Chondrocyte (in vitro differentiated cells): ENCODE results near the gene UBR4. TPM values are rescaled to one million over a fixed set of nuclear protein-coding genes. Genes with fewer than 3 reads are reported as not detected.

Source experiments
- DNase-seq: peaks from one replicate; pipeline ENCODE4 v3.0.0; 2021; ENCODE audit warnings: mixed read lengths, low spot score
- H3K27ac Mint-ChIP-seq: one replicate; pipeline ENCODE4 v1.8.0; 2021; ENCODE audit warnings: mild to moderate bottlenecking, moderate library complexity, mixed read lengths; ENCODE audit not compliant: unreplicated experiment
- H3K27me3 Mint-ChIP-seq: 2 replicates; pipeline ENCODE4 v1.8.0; 2021; ENCODE audit warnings: low read depth, mixed read lengths
- H3K36me3 Mint-ChIP-seq: 2 replicates; pipeline ENCODE4 v1.8.0; 2021; ENCODE audit warnings: low read depth, mixed read lengths
- H3K4me1 Mint-ChIP-seq: 2 replicates; pipeline ENCODE4 v1.8.0; 2021; ENCODE audit warnings: low read depth, mild to moderate bottlenecking, mixed read lengths
- H3K4me3 Mint-ChIP-seq: one replicate; pipeline ENCODE4 v1.8.0; 2021; ENCODE audit warnings: mild to moderate bottlenecking, moderate library complexity, mixed read lengths; ENCODE audit not compliant: unreplicated experiment
- H3K9me3 Mint-ChIP-seq: 2 replicates; pipeline ENCODE4 v1.8.0; 2021; ENCODE audit warnings: low read depth, mixed read lengths
- total RNA-seq: library from RNA; stranded (reverse); gene quantifications from 3 replicates; pipeline ENCODE4 v1.2.1, GENCODE V29; 2021
- TF ChIP-seq, protein P1 (sequence below): fragments of 200-600 bp; sonication (generic); IDR thresholded peaks from 2 replicates; pipeline ENCODE4 v1.5.0; 2021; ENCODE audit warnings: antibody characterized with exemption, mild to moderate bottlenecking, moderate library complexity

Gene UBR4
- total RNA-seq, 1 donor from 2014 or later: 144 TPM

DNA sequence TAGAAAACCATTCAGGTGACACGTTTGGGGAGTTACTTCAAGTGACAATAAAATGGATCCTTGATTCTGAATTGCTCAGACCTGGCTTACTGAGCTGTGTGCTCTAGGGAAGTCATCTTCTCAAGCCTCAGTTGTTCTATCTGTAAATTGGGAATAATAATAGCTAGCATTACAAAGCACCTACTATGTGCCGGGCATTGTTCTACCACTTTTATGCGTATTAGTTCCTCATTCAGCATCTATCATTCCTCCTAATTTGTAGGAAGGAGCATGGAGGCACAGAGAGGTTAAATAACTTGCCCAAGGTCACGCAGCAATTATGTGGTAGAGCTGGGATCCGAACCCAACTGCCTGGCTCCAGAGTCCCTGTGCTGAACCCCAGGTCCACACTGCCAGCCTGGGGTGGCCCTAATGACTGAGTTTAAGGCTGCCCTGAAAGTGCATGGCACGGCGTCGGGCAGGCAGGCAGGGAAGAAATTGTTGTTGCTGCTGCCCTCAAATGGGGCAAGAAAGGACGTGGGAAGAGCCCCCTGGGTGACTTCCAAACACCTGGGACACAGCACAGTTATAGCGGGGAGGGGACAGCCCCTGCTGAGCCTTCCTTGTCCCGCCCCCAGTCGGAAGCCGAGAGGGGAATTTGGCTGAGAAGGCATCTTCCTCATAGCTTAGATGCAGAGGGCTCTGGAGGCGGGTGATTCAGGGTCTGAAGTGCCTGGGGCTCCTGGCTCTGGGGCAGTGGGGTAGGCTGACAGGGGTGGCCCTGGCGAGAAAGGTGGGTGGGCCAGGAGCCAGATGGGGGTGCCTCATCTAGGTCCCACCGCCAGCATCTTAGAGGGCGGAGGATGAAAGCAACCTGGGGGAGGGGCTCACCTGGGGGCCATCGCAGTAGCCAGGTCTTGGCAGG is 167.1 kb downstream of the UBR4 start:
- Mint-ChIP-seq H3K9me3 (no peaks in the 10 kb centered on the region), H3K36me3 (no peaks in the 10 kb centered on the region), H3K27me3 (peaks cover 7% of the 10 kb centered on the region), H3K4me3 (no peak overlapping the region), H3K27ac (no peak overlapping the region), H3K4me1 (peaks cover 17% of the 10 kb centered on the region)
- DNase-seq: peak; percentile 64
- TF ChIP-seq, protein P1, sequence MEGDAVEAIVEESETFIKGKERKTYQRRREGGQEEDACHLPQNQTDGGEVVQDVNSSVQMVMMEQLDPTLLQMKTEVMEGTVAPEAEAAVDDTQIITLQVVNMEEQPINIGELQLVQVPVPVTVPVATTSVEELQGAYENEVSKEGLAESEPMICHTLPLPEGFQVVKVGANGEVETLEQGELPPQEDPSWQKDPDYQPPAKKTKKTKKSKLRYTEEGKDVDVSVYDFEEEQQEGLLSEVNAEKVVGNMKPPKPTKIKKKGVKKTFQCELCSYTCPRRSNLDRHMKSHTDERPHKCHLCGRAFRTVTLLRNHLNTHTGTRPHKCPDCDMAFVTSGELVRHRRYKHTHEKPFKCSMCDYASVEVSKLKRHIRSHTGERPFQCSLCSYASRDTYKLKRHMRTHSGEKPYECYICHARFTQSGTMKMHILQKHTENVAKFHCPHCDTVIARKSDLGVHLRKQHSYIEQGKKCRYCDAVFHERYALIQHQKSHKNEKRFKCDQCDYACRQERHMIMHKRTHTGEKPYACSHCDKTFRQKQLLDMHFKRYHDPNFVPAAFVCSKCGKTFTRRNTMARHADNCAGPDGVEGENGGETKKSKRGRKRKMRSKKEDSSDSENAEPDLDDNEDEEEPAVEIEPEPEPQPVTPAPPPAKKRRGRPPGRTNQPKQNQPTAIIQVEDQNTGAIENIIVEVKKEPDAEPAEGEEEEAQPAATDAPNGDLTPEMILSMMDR: no peak

DNA sequence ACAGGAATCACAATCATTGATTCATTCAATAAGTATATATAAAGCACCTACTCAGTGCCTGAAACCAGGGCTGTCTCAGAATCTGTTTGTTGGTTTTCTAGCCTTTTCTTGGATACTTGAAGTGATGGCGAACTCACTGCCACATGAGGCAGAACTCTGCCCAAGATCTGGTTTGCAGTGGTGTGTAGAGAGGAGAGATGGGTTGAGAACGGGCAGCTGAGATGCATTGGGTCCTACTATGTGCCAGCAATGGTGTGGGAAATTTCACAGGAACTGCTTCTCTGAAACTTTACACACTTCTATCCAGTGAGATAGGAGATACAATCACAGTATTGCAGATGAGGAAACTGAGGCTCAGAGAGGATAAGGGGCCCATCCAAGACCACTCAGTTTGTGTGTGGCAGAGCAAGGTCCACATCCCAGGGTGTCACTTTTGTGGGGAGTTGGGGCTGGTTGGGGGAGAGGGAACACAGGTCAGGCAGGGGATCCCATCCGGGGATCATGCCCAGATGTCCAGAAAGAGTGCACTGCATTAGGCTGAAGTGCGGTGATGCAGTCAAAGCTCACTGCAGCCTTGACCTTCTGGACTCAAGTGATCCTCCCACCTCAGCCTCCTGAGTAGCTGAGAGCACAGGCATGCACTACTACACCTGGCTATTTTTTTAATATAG is 169.9 kb downstream of the UBR4 start:
- Mint-ChIP-seq H3K9me3 (no peaks in the 10 kb centered on the region), H3K27ac (no peak overlapping the region), H3K36me3 (no peaks in the 10 kb centered on the region), H3K4me3 (no peak overlapping the region), H3K4me1 (peaks cover 15% of the 10 kb centered on the region), H3K27me3 (peaks cover 14% of the 10 kb centered on the region)
- DNase-seq: peak; percentile 37
- TF ChIP-seq, protein P1: no peak

DNA sequence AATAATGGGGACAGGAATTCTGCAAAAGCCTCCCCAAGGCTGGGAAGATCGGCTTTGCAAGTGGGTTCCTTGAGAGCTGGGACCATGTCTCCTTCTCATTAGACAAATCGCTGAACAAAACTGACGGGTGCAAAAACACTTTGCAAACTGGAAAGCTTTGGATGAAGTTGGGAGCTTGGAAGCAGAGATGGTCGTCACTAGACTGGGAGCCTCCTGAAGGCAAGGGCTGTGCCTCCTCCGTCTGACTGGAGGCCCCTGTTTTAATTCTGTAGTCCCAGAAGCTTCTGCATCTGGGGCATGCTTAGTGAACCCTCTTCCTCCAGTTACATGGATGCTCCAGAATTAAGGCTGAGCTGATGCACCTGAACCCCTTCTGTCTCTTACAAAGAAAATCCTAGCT is 171.3 kb downstream of the UBR4 start:
- H3K4me3 Mint-ChIP-seq: no peak overlapping the region
- no peak for DNase-seq
- no peaks in the 10 kb centered on the region for H3K36me3 Mint-ChIP-seq
- peaks cover 14% of the 10 kb centered on the region for H3K27me3 Mint-ChIP-seq
- peaks cover 16% of the 10 kb centered on the region for H3K4me1 Mint-ChIP-seq
- no peak overlapping the region for H3K27ac Mint-ChIP-seq
- TF ChIP-seq, protein P1: no peak
- H3K9me3 Mint-ChIP-seq: no peaks in the 10 kb centered on the region

DNA sequence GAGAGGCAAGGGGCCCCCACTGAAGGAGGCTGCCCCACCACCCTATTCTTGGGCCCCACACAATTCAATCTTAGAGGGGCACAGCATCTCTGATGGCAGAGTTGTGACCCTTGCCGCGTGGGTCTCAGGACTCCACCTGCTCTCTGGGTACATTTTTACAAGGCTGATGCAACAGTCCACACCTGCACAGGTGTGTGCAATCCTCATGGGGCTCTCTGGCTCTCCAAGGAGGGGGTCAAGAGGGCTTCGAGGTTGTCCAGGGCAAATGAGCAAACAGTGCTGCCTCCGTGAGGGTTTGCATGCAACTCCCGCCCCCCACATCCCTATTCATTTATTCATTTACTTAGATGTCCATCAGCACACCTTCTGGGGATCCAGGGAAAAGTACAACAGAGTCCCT is 172.0 kb downstream of the UBR4 start:
- Mint-ChIP-seq H3K27me3 (peaks cover 16% of the 10 kb centered on the region), H3K27ac (no peak overlapping the region), H3K4me3 (no peak overlapping the region), H3K36me3 (no peaks in the 10 kb centered on the region), H3K9me3 (no peaks in the 10 kb centered on the region), H3K4me1 (peaks cover 19% of the 10 kb centered on the region)
- TF ChIP-seq, protein P1: no peak
- peak; percentile 30 for DNase-seq

DNA sequence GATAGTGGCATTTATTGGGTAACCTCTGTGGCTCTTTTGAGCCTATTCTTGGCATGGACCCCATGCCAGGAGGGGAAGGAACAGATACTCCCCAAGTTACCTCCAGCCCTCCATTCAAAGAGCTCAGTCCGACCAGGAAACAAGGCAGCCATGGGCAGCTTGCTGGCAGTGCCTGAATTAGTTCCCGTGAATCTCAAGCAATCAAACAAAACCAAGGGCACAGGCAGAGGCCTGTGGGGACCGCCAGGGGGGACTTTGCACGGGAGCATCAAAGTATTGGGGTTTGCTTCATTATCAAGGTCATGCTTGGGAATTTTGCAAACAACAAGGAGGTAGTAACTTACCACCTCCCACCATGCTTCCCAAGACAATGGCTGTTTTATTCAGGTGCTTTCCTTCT is 172.4 kb downstream of the UBR4 start:
- H3K9me3 Mint-ChIP-seq: no peaks in the 10 kb centered on the region
- peaks cover 19% of the 10 kb centered on the region for H3K4me1 Mint-ChIP-seq
- DNase-seq: no peak
- peaks cover 16% of the 10 kb centered on the region for H3K27me3 Mint-ChIP-seq
- no peak overlapping the region for H3K4me3 Mint-ChIP-seq
- no peak overlapping the region for H3K27ac Mint-ChIP-seq
- TF ChIP-seq, protein P1: no peak
- H3K36me3 Mint-ChIP-seq: no peaks in the 10 kb centered on the region
